Caco-2 (cell line): ENCODE measurements around the gene PRRX2. TPM values are rescaled to one million over a fixed set of nuclear protein-coding genes. Genes with fewer than 3 reads are reported as not detected.

Experiments
- BruUV-seq: library from RNA; stranded (reverse); fragments of 400-500 nt; replicated peaks from 2 replicates; lab custom pipeline; 2021; lab: Mats Ljungman, UMichigan
- CTCF ChIA-PET: fragments of 300-600 bp; sonication (Branson Sonifier 250); formaldehyde crosslinking; loops from one replicate; lab custom pipeline; 2022; ENCODE audit warnings: antibody characterized with exemption; lab: Charles Lee
- POLR2A ChIA-PET: fragments of 300-600 bp; sonication (Branson Sonifier 250); formaldehyde crosslinking; loops from one replicate; lab custom pipeline; 2022; ENCODE audit warnings: antibody characterized with exemption; lab: Charles Lee
- DNase-seq, 2 experiments: peaks; one replicate each; pipeline versions ENCODE4 v3.0.0 to v3.0.0-alpha.2; 2020 to 2022
- H3K27me3 ChIP-seq: replicated peaks from 2 replicates; pipeline ENCODE4 v1.6.0; 2011; ENCODE audit warnings: low read length; ENCODE audit not compliant: control insufficient read depth, insufficient read depth
- H3K36me3 ChIP-seq: 2 replicates; pipeline ENCODE4 v1.5.1; 2011; ENCODE audit warnings: low read length; ENCODE audit not compliant: control insufficient read depth, insufficient read depth
- H3K4me1 ChIP-seq: fragments of 250-450 bp; sonication (Bioruptor Pico); 2 replicates; pipeline ENCODE4 v1.5.1; 2020; ENCODE audit warnings: mild to moderate bottlenecking
- H3K4me3 ChIP-seq: 2 replicates; pipeline ENCODE4 v1.5.1; 2011; ENCODE audit warnings: low read depth, mild to moderate bottlenecking, control low read depth, low read length
- H3K9me3 ChIP-seq: fragments of 250-450 bp; sonication (Bioruptor Pico); 2 replicates; pipeline ENCODE4 v1.5.1; 2020; ENCODE audit warnings: mild to moderate bottlenecking, moderate library complexity
- H3K27ac Mint-ChIP-seq: one replicate; pipeline ENCODE4 v1.8.0; 2022; ENCODE audit warnings: mixed read lengths; ENCODE audit not compliant: unreplicated experiment
- H3K27me3 Mint-ChIP-seq: one replicate; pipeline ENCODE4 v1.8.0; 2022; ENCODE audit warnings: mixed read lengths; ENCODE audit not compliant: insufficient read depth, unreplicated experiment
- H3K36me3 Mint-ChIP-seq: one replicate; pipeline ENCODE4 v1.8.0; 2022; ENCODE audit warnings: mild to moderate bottlenecking, mixed read lengths; ENCODE audit not compliant: insufficient read depth, unreplicated experiment
- H3K4me1 Mint-ChIP-seq: one replicate; pipeline ENCODE4 v1.8.0; 2022; ENCODE audit warnings: low read depth, mixed read lengths; ENCODE audit not compliant: unreplicated experiment
- H3K4me3 Mint-ChIP-seq: one replicate; pipeline ENCODE4 v1.8.0; 2022; ENCODE audit warnings: mild to moderate bottlenecking, moderate library complexity, mixed read lengths; ENCODE audit not compliant: unreplicated experiment
- H3K9me3 Mint-ChIP-seq: one replicate; pipeline ENCODE4 v1.8.0; 2022; ENCODE audit warnings: mixed read lengths; ENCODE audit not compliant: unreplicated experiment
- CTCF ChIP-seq, 2 experiments: fragments of 200-600 bp in 1 of 2; IDR thresholded peaks; 1 replicate in 1 of 2; 2 replicates in 1 of 2; pipeline versions ENCODE4 v1.5.1 to v1.8.0; 2011 to 2022; ENCODE audit warnings: antibody characterized with exemption in 1 of 2, control low read depth in 1 of 2, inconsistent platforms in 1 of 2, low read depth in 1 of 2, low read length in 1 of 2, mild to moderate bottlenecking in 1 of 2, moderate library complexity in 1 of 2; ENCODE audit not compliant: insufficient read depth in 1 of 2, severe bottlenecking in 1 of 2, unreplicated experiment in 1 of 2
- intact Hi-C: fragments of 100-400 bp; cut with micrococcal nuclease; formaldehyde crosslinking; loops from one replicate; pipeline ENCODE4 v1.10.0; 2022; ENCODE audit not compliant: unreplicated experiment
- total RNA-seq: library from RNA; stranded (reverse); gene quantifications from 2 replicates; pipeline ENCODE4 v1.2.3, GENCODE V29; 2022

The PRRX2 gene
- total RNA-seq, 1 experiment from 2014 or later = not detected

- DNase-seq = no peak
- ChIA-PET POLR2A (no interaction called here), CTCF (no interaction called here)
- H3K9me3 ChIP-seq = no peaks in the 10 kb centered on the region
- Mint-ChIP-seq H3K27ac (no peak overlapping the region), H3K36me3 (no peaks in the 10 kb centered on the region), H3K4me3 (no peak overlapping the region), H3K9me3 (no peaks in the 10 kb centered on the region), H3K27me3 (no peaks in the 10 kb centered on the region), H3K4me1 (no peaks in the 10 kb centered on the region)
- H3K4me3 ChIP-seq = no peak overlapping the region
- no TSS peak for BruUV-seq
- no peaks in the 10 kb centered on the region for H3K4me1 ChIP-seq
- no peaks in the 10 kb centered on the region for H3K27me3 ChIP-seq
- intact Hi-C loops = no loop called here
- no peaks in the 10 kb centered on the region for H3K36me3 ChIP-seq
- TF ChIP-seq CTCF (IDR thresholded peaks at IDR 0.05; ENCODE audit: insufficient read depth in 1 of 2, low read depth in 1 of 2, low read length in 1 of 2, severe bottlenecking in 1 of 2, unreplicated experiment in 1 of 2) = no peak
These were observed 17.8 kb upstream of the PRRX2 start for GRCh38 chr9:129647635-129648034.

GRCh38 chr9:129648092-129648763, 17.2 kb upstream of the PRRX2 start:
- no peak overlapping the region for H3K4me3 ChIP-seq
- Mint-ChIP-seq H3K27me3 (no peaks in the 10 kb centered on the region), H3K27ac (no peak overlapping the region), H3K4me1 (no peaks in the 10 kb centered on the region), H3K36me3 (no peaks in the 10 kb centered on the region), H3K9me3 (no peaks in the 10 kb centered on the region), H3K4me3 (no peak overlapping the region)
- CTCF ChIA-PET = no interaction called here
- BruUV-seq = no TSS peak
- H3K27me3 ChIP-seq = no peaks in the 10 kb centered on the region
- intact Hi-C loops = no loop called here
- no peaks in the 10 kb centered on the region for H3K4me1 ChIP-seq
- no peak for TF ChIP-seq CTCF (IDR thresholded peaks at IDR 0.05; ENCODE audit: insufficient read depth in 1 of 2, low read depth in 1 of 2, low read length in 1 of 2, severe bottlenecking in 1 of 2, unreplicated experiment in 1 of 2)
- DNase-seq = no peak
- no peaks in the 10 kb centered on the region for H3K36me3 ChIP-seq
- POLR2A ChIA-PET = no interaction called here
- no peaks in the 10 kb centered on the region for H3K9me3 ChIP-seq

GRCh38 chr9:129648764-129649115, 16.7 kb upstream of the PRRX2 start:
- Histone ChIP-seq H3K4me1 (no peaks in the 10 kb centered on the region), H3K36me3 (no peaks in the 10 kb centered on the region), H3K4me3 (no peak overlapping the region), H3K9me3 (no peaks in the 10 kb centered on the region), H3K27me3 (no peaks in the 10 kb centered on the region)
- CTCF ChIA-PET = no interaction called here
- BruUV-seq = no TSS peak
- Mint-ChIP-seq H3K9me3 (no peaks in the 10 kb centered on the region), H3K27ac (no peak overlapping the region), H3K4me1 (no peaks in the 10 kb centered on the region), H3K4me3 (no peak overlapping the region), H3K36me3 (no peaks in the 10 kb centered on the region), H3K27me3 (no peaks in the 10 kb centered on the region)
- no peak for DNase-seq
- intact Hi-C loops = no loop called here
- TF ChIP-seq CTCF (IDR thresholded peaks at IDR 0.05; ENCODE audit: insufficient read depth in 1 of 2, low read depth in 1 of 2, low read length in 1 of 2, severe bottlenecking in 1 of 2, unreplicated experiment in 1 of 2) = no peak
- POLR2A ChIA-PET = no interaction called here
